ENCODE results near the gene CHST15. TPM values are rescaled to one million over a fixed set of nuclear protein-coding genes. Genes with fewer than 3 reads are reported as not detected.

CHST15 gene
- total and polyA plus RNA-seq, 2 of the 13 experiments (the other 11 are each of a cell fraction or from before 2014, with no cell fraction given) = 1.4 to 94.7 TPM

DNA sequence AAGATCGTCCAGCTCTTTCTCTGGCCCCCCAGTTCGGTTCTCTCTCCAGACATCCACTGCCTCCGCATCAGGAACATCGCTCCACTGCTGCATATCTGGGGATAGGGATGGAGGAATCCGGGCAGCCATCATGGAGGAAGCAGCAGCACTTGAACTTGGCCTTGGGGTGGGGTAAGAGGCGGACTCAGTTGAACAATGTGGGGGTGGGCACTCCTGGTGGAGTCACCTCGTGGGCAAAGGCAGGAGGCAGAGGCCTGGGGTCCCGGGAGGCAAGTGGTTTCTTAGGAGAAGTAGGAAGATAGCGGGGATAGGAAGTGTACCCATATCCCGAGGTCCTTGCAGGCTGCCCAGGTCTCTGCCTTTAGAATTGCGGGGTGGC lies 98.3 kb downstream of the CHST15 start:
- DNase-seq (ENCODE audit: low spot score) (no peak), FAIRE-seq (no peak), ATAC-seq (peak; percentile 12)
- no TSS peak for BruUV-seq (replicated peaks)
- Histone ChIP-seq H3K27ac (ENCODE audit: extremely low read length, insufficient read depth, low read length) (no peak overlapping the region), H3K4me3 (replicated peaks in 1 of 3; ENCODE audit: insufficient read depth in 1 of 3, low read depth in 2 of 3, low read length in 3 of 3) (peak overlapping the region in 2 of 3 experiments; percentile 33 to 54; a peak in 3 of 6 replicates), H3K9me3 (ENCODE audit: low read length) (no peaks in the 10 kb centered on the region), H3K4me2 (ENCODE audit: low read depth, low read length) (peak overlapping the region; percentile 74), H3K9ac (ENCODE audit: insufficient read depth, low read depth, low read length) (no peak overlapping the region; the same call in 1 of the 2 replicates), H3K4me1 (ENCODE audit: insufficient read depth, low read length) (peaks cover 41% of the 10 kb centered on the region), H3K79me2 (ENCODE audit: insufficient read depth, low read length) (no peaks in the 10 kb centered on the region), H2AFZ (ENCODE audit: low read length) (no peak overlapping the region), H4K20me1 (ENCODE audit: insufficient read depth, low read length) (no peaks in the 10 kb centered on the region), H3K27me3 (ENCODE audit: control insufficient read depth in 1 of 2, insufficient read depth in 2 of 2, low read length in 2 of 2) (peaks cover 3 to 9% of the 10 kb centered on the region in 2 experiments; a peak in 3 of 5 replicates), H3K36me3 (replicated peaks in 1 of 2; ENCODE audit: control insufficient read depth in 1 of 2, insufficient read depth in 2 of 2, low read length in 2 of 2) (no peaks in the 10 kb centered on the region)
- ChIA-PET CTCF (ENCODE audit: low intra/inter-chr PET ratio, low total read pairs) (interaction anchor here (1.6 to 2.8 kb wide), 2 partner anchors 394 to 408 kb away, joined by 8 to 35 read pairs; no protein-coding TSS in a partner anchor), POLR2A (interaction anchor here (1.3 kb wide), 1 partner anchor 394 kb away, joined by 6 read pairs; no protein-coding TSS in a partner anchor)
- 29% methylated on average over 11 of the region's 11 CpGs for WGBS (ENCODE audit: low lambda C conversion rate)
- intact Hi-C loops (cut with micrococcal nuclease; ENCODE audit: unreplicated experiment) (loop anchor here (10.0 kb wide), 2 partner anchors 160 to 260 kb away; no protein-coding TSS in a partner anchor), in situ Hi-C loops (cut with HindIII; ENCODE audit: extremely low pct_ligation_motif_present, low pct_unique_long_range_greater_than_20kb) (loop anchor here (5.0 to 25.0 kb wide), 3 partner anchors 97 to 392 kb away; partner anchors contain the start of gene CHST15)
- TF ChIP-seq CHD4 (IDR thresholded peaks at IDR 0.05; ENCODE audit: borderline replicate concordance, low read length) (peak; percentile 29; the same call in 1 of the 2 replicates), TRIM24 (CRISPR knock-in tag; IDR thresholded peaks at IDR 0.05) (no peak), ZNF33A (CRISPR knock-in tag; IDR thresholded peaks at IDR 0.05; ENCODE audit: borderline replicate concordance) (no peak), NFYB (CRISPR knock-in tag; IDR thresholded peaks at IDR 0.05) (no peak), TBX3 (IDR thresholded peaks at IDR 0.05; ENCODE audit: borderline replicate concordance) (no peak), CREM (IDR thresholded peaks at IDR 0.05) (0 out of 2 replicates have a peak, but pooled peaks have one; percentile 1), CREM (CRISPR knock-in tag; IDR thresholded peaks at IDR 0.05) (no peak), ZFP36 (IDR thresholded peaks at IDR 0.05; ENCODE audit: borderline replicate concordance, low read depth, low read length, partially characterized antibody) (peak; percentile 86), ZBTB21 (CRISPR knock-in tag; IDR thresholded peaks at IDR 0.05) (no peak), ZMYM3 (CRISPR knock-in tag; IDR thresholded peaks at IDR 0.05) (peak; percentile 69; the same call in 1 of the 2 replicates)
- TF ChIP-seq, protein P1, sequence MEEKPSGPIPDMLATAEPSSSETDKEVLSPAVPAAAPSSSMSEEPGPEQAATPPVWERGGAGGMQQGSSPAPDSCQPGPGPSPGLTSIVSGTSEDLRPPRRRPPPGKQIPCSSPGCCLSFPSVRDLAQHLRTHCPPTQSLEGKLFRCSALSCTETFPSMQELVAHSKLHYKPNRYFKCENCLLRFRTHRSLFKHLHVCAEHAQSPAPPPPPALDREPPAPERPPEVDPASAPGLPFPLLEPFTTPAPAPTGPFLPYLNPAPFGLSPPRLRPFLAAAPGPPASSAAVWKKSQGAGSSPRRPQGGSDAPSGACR (CRISPR knock-in tag; IDR thresholded peaks at IDR 0.05) = 0 out of 2 replicates have a peak, but pooled peaks have one; percentile 41
- TF ChIP-seq, protein P2, sequence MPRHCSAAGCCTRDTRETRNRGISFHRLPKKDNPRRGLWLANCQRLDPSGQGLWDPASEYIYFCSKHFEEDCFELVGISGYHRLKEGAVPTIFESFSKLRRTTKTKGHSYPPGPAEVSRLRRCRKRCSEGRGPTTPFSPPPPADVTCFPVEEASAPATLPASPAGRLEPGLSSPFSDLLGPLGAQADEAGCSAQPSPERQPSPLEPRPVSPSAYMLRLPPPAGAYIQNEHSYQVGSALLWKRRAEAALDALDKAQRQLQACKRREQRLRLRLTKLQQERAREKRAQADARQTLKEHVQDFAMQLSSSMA (CRISPR knock-in tag; IDR thresholded peaks at IDR 0.05) = no peak
- TF ChIP-seq, protein P3, sequence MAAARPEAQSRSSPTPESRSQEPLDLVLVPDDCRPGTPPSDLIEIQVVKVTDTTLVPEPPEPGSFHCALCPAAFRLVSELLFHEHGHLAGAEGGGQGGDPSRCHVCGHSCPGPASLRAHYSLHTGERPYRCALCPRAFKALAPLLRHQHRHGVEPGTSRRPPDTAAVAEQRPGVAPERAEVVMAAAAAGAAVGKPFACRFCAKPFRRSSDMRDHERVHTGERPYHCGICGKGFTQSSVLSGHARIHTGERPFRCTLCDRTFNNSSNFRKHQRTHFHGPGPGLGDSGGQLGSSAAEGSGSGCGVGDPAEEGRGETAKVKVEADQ (CRISPR knock-in tag; IDR thresholded peaks at IDR 0.05; ENCODE audit: borderline replicate concordance) = 0 out of 2 replicates have a peak, but pooled peaks have one; percentile 30
- TF ChIP-seq, protein P4, sequence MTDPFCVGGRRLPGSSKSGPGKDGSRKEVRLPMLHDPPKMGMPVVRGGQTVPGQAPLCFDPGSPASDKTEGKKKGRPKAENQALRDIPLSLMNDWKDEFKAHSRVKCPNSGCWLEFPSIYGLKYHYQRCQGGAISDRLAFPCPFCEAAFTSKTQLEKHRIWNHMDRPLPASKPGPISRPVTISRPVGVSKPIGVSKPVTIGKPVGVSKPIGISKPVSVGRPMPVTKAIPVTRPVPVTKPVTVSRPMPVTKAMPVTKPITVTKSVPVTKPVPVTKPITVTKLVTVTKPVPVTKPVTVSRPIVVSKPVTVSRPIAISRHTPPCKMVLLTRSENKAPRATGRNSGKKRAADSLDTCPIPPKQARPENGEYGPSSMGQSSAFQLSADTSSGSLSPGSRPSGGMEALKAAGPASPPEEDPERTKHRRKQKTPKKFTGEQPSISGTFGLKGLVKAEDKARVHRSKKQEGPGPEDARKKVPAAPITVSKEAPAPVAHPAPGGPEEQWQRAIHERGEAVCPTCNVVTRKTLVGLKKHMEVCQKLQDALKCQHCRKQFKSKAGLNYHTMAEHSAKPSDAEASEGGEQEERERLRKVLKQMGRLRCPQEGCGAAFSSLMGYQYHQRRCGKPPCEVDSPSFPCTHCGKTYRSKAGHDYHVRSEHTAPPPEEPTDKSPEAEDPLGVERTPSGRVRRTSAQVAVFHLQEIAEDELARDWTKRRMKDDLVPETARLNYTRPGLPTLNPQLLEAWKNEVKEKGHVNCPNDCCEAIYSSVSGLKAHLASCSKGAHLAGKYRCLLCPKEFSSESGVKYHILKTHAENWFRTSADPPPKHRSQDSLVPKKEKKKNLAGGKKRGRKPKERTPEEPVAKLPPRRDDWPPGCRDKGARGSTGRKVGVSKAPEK (CRISPR knock-in tag; IDR thresholded peaks at IDR 0.05; ENCODE audit: borderline replicate concordance) = 0 out of 2 replicates have a peak, but pooled peaks have one; percentile 47
- TF ChIP-seq, protein P5, sequence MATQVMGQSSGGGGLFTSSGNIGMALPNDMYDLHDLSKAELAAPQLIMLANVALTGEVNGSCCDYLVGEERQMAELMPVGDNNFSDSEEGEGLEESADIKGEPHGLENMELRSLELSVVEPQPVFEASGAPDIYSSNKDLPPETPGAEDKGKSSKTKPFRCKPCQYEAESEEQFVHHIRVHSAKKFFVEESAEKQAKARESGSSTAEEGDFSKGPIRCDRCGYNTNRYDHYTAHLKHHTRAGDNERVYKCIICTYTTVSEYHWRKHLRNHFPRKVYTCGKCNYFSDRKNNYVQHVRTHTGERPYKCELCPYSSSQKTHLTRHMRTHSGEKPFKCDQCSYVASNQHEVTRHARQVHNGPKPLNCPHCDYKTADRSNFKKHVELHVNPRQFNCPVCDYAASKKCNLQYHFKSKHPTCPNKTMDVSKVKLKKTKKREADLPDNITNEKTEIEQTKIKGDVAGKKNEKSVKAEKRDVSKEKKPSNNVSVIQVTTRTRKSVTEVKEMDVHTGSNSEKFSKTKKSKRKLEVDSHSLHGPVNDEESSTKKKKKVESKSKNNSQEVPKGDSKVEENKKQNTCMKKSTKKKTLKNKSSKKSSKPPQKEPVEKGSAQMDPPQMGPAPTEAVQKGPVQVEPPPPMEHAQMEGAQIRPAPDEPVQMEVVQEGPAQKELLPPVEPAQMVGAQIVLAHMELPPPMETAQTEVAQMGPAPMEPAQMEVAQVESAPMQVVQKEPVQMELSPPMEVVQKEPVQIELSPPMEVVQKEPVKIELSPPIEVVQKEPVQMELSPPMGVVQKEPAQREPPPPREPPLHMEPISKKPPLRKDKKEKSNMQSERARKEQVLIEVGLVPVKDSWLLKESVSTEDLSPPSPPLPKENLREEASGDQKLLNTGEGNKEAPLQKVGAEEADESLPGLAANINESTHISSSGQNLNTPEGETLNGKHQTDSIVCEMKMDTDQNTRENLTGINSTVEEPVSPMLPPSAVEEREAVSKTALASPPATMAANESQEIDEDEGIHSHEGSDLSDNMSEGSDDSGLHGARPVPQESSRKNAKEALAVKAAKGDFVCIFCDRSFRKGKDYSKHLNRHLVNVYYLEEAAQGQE (IDR thresholded peaks at IDR 0.05; ENCODE audit: borderline replicate concordance in 1 of 2, low read depth in 1 of 2, low read length in 2 of 2) = no peak

Data from HepG2 (cell line).